K562 (cell line): ENCODE data around the gene RNASE7.

ENCODE experiments used
- BDP1 ChIP-seq: IDR thresholded peaks from 3 replicates; pipeline ENCODE4 v1.6.1; 2011; ENCODE audit not compliant: insufficient read length, insufficient read depth
- BRCA1 ChIP-seq, 2 experiments: fragments of 450-650 bp in 1 of 2; sonication (generic) in 1 of 2; formaldehyde crosslinking in 1 of 2; IDR thresholded peaks; 2 replicates each; pipeline versions ENCODE4 v1.5.0 to v1.6.1; 2017 to 2020; ENCODE audit warnings: mild to moderate bottlenecking in 1 of 2, missing genetic modification reagents in 1 of 2
- CBFA2T2 ChIP-seq: fragments of 450-650 bp; conservative IDR thresholded peaks from 2 replicates; pipeline ENCODE4 v1.6.1; 2017; ENCODE audit warnings: mild to moderate bottlenecking
- EP400 ChIP-seq: fragments of 450-650 bp; IDR thresholded peaks from 2 replicates; pipeline ENCODE4 v1.6.1; 2017; ENCODE audit warnings: antibody characterized with exemption, mild to moderate bottlenecking, moderate library complexity
- HMG20A ChIP-seq: fragments of 450-650 bp; formaldehyde crosslinking; conservative IDR thresholded peaks from 2 replicates; pipeline ENCODE4 v1.4.0; 2020; ENCODE audit warnings: mild to moderate bottlenecking, mixed read lengths
- JUN ChIP-seq, 2 experiments: sonication (generic) in 1 of 2; formaldehyde crosslinking in 1 of 2; IDR thresholded peaks; 2 replicates each; pipeline versions ENCODE4 v1.6.1 to v1.8.0; 2012 to 2022; ENCODE audit warnings: borderline replicate concordance in 2 of 2, mild to moderate bottlenecking in 2 of 2, improper control_type of control experiment in 1 of 2, low read depth in 1 of 2, low read length in 1 of 2, missing genetic modification reagents in 1 of 2
- MYC ChIP-seq, 2 experiments: fragments of 250-450 bp in 1 of 2; sonication (Bioruptor Pico) in 1 of 2; IDR thresholded peaks; 2 replicates each; pipeline versions ENCODE4 v1.5.1 to v1.6.1; 2012 to 2021; ENCODE audit warnings: low read depth in 2 of 2, borderline replicate concordance in 1 of 2, improper control_type of control experiment in 1 of 2, low read length in 1 of 2, mild to moderate bottlenecking in 1 of 2, moderate library complexity in 1 of 2
- POLR2A ChIP-seq: fragments of 450-650 bp; conservative IDR thresholded peaks from 2 replicates; pipeline ENCODE4 v1.6.1; 2016
- POU5F1 ChIP-seq: fragments of 150-350 bp; IDR thresholded peaks from 2 replicates; pipeline ENCODE4 v1.6.1; 2014; ENCODE audit warnings: borderline replicate concordance, low read length, low read depth, mild to moderate bottlenecking; ENCODE audit not compliant: partially characterized antibody
- TBL1XR1 ChIP-seq, 2 experiments: IDR thresholded peaks; 2 replicates each; pipeline ENCODE4 v1.6.1; 2012; ENCODE audit warnings: improper control_type of control experiment in 2 of 2, low read length in 2 of 2, mild to moderate bottlenecking in 1 of 2
- ZNF24 ChIP-seq: fragments of 450-650 bp; IDR thresholded peaks from 2 replicates; pipeline ENCODE4 v1.6.1; 2016
- ZNF780A ChIP-seq: fragments of 250-450 bp; sonication (Bioruptor Pico); IDR thresholded peaks from 2 replicates; pipeline ENCODE4 v1.5.0; 2021; ENCODE audit warnings: mild to moderate bottlenecking
- TF ChIP-seq, protein P1 (sequence below), 3 experiments: IDR thresholded peaks in 2 of 3; conservative IDR thresholded peaks in 1 of 3; 2 replicates each; pipeline ENCODE4 v1.5.1; 2011 to 2012; ENCODE audit warnings: low read length in 3 of 3, mild to moderate bottlenecking in 3 of 3, control low read depth in 2 of 3, improper control_type of control experiment in 1 of 3, inconsistent platforms in 1 of 3, low read depth in 1 of 3, mixed read lengths in 1 of 3, moderate library complexity in 1 of 3; ENCODE audit not compliant: insufficient read depth in 2 of 3
- TF ChIP-seq, protein P2 (sequence below): fragments of 450-650 bp; IDR thresholded peaks from 2 replicates; pipeline ENCODE4 v1.6.1; 2016; ENCODE audit warnings: missing biosample characterization, missing genetic modification characterization

- TF ChIP-seq BRCA1 (IDR thresholded peaks at IDR 0.05) = no peak
- no peak for TF ChIP-seq BRCA1 (CRISPR knock-in tag; IDR thresholded peaks at IDR 0.05)
- TF ChIP-seq POU5F1 = no peak
- TF ChIP-seq, protein P1, sequence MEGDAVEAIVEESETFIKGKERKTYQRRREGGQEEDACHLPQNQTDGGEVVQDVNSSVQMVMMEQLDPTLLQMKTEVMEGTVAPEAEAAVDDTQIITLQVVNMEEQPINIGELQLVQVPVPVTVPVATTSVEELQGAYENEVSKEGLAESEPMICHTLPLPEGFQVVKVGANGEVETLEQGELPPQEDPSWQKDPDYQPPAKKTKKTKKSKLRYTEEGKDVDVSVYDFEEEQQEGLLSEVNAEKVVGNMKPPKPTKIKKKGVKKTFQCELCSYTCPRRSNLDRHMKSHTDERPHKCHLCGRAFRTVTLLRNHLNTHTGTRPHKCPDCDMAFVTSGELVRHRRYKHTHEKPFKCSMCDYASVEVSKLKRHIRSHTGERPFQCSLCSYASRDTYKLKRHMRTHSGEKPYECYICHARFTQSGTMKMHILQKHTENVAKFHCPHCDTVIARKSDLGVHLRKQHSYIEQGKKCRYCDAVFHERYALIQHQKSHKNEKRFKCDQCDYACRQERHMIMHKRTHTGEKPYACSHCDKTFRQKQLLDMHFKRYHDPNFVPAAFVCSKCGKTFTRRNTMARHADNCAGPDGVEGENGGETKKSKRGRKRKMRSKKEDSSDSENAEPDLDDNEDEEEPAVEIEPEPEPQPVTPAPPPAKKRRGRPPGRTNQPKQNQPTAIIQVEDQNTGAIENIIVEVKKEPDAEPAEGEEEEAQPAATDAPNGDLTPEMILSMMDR (IDR thresholded peaks at IDR 0.05 in 2 of 3, conservative IDR thresholded peaks at IDR 0.05 in 1 of 3; ENCODE audit: insufficient read depth in 2 of 3, low read depth in 1 of 3, low read length in 3 of 3) = no peak
- TF ChIP-seq HMG20A (CRISPR knock-in tag) = no peak
- no peak for TF ChIP-seq EP400
- no peak for TF ChIP-seq JUN (IDR thresholded peaks at IDR 0.05; ENCODE audit: borderline replicate concordance, low read depth, low read length)
- no peak for TF ChIP-seq JUN (CRISPR knock-in tag; IDR thresholded peaks at IDR 0.05; ENCODE audit: borderline replicate concordance)
- no peak for TF ChIP-seq TBL1XR1 (IDR thresholded peaks at IDR 0.05; ENCODE audit: low read length in 2 of 2)
- TF ChIP-seq ZNF780A (CRISPR knock-in tag) = no peak
- TF ChIP-seq MYC (IDR thresholded peaks at IDR 0.05; ENCODE audit: low read depth, low read length) = no peak
- no peak for TF ChIP-seq MYC (CRISPR knock-in tag; IDR thresholded peaks at IDR 0.05; ENCODE audit: borderline replicate concordance, low read depth)
- no peak for TF ChIP-seq CBFA2T2
- TF ChIP-seq ZNF24 = no peak
- TF ChIP-seq POLR2A = no peak
- no peak for TF ChIP-seq BDP1
- TF ChIP-seq, protein P2, sequence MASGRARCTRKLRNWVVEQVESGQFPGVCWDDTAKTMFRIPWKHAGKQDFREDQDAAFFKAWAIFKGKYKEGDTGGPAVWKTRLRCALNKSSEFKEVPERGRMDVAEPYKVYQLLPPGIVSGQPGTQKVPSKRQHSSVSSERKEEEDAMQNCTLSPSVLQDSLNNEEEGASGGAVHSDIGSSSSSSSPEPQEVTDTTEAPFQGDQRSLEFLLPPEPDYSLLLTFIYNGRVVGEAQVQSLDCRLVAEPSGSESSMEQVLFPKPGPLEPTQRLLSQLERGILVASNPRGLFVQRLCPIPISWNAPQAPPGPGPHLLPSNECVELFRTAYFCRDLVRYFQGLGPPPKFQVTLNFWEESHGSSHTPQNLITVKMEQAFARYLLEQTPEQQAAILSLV (tag) = no peak
Observed at GRCh38 chr14:21011136-21011535, 31.0 kb upstream of the RNASE7 start.
